Suprapubic skin (tissue), 4 donors: ENCODE data around the gene DAZL. TPM values are rescaled to one million over a fixed set of nuclear protein-coding genes. Genes with fewer than 3 reads are reported as not detected.

ENCODE experiments used
- DNase-seq, 2 donors: peaks; one replicate each; pipeline ENCODE4 v3.0.0-alpha.2; 2019; ENCODE audit warnings: low spot score in 2 of 2
- H3K27ac ChIP-seq: fragments of 200-600 bp; sonication (generic); one replicate; pipeline ENCODE4 v1.5.1; 2019
- H3K27me3 ChIP-seq: fragments of 200-600 bp; sonication (generic); one replicate; pipeline ENCODE4 v1.5.1; 2019
- H3K36me3 ChIP-seq: fragments of 200-600 bp; sonication (generic); one replicate; pipeline ENCODE4 v1.5.1; 2019
- H3K4me1 ChIP-seq: fragments of 200-600 bp; sonication (generic); one replicate; pipeline ENCODE4 v1.5.1; 2019
- H3K4me3 ChIP-seq: fragments of 200-600 bp; sonication (generic); one replicate; pipeline ENCODE4 v1.5.1; 2019; ENCODE audit warnings: mild to moderate bottlenecking
- H3K9me3 ChIP-seq: fragments of 200-600 bp; sonication (generic); one replicate; pipeline ENCODE4 v1.5.1; 2019
- CTCF ChIP-seq, 2 donors: fragments of 200-600 bp in 1 of 2; fragments of 450-650 bp in 1 of 2; sonication (generic) in 1 of 2; IDR thresholded peaks; one replicate each; pipeline ENCODE4 v1.5.1; 2016 to 2019; ENCODE audit warnings: antibody characterized with exemption in 2 of 2, mild to moderate bottlenecking in 1 of 2, moderate library complexity in 1 of 2
- EP300 ChIP-seq: sonication (generic); formaldehyde crosslinking; IDR thresholded peaks from one replicate; pipeline ENCODE4 v1.6.1; 2017; ENCODE audit warnings: antibody characterized with exemption
- POLR2A ChIP-seq, 2 donors: fragments of 450-650 bp; IDR thresholded peaks; one replicate each; pipeline ENCODE4 v1.6.1; 2017; ENCODE audit warnings: antibody characterized with exemption in 2 of 2, mild to moderate bottlenecking in 2 of 2, moderate library complexity in 2 of 2
- POLR2AphosphoS5 ChIP-seq, 3 donors: sonication (generic); formaldehyde crosslinking; IDR thresholded peaks; one replicate each; pipeline ENCODE4 v1.6.1; 2017; ENCODE audit warnings: antibody characterized with exemption in 3 of 3
- WGBS: methylation state at CpG from one replicate; pipeline ENCODE4 v1.1.5; 2018; 5-methylcytosine and 5-hydroxymethylcytosine counted together
- total RNA-seq, 4 donors: library from RNA; depleted of rRNA; stranded (reverse); fragments of >200 nt; gene quantifications; one replicate each; pipeline ENCODE4 v1.1.0, GENCODE V29; 2016

The DAZL gene
- total RNA-seq, 4 donors from 2014 or later: 0.25 TPM; not detected in 3

- 90% methylated on average over 8 of the region's 8 CpGs for WGBS
Observed at GRCh38 chr3:16605966-16606365, 743 bp upstream of the DAZL start.

GRCh38 chr3:16604433-16604832, 790 bp downstream of the DAZL start:
- 98% methylated on average over 21 of the region's 33 CpGs for WGBS

More at GRCh38 chr3:16605966-16606365, 743 bp upstream of the DAZL start:
- no peaks in the 10 kb centered on the region for H3K9me3 ChIP-seq
- H3K4me1 ChIP-seq: peaks cover 6% of the 10 kb centered on the region
- no peak overlapping the region for H3K4me3 ChIP-seq
- H3K36me3 ChIP-seq: no peaks in the 10 kb centered on the region
- H3K27me3 ChIP-seq: no peaks in the 10 kb centered on the region
- no peak overlapping the region for H3K27ac ChIP-seq
- TF ChIP-seq EP300 (no peak), POLR2A (IDR thresholded peaks at IDR 0.05) (no peak), CTCF (IDR thresholded peaks at IDR 0.05) (no peak), POLR2AphosphoS5 (IDR thresholded peaks at IDR 0.05) (no peak)
- no peak for DNase-seq

GRCh38 chr3:16601537-16602005, 3.7 kb downstream of the DAZL start:
- Histone ChIP-seq H3K9me3 (no peaks in the 10 kb centered on the region), H3K4me1 (peaks cover 8% of the 10 kb centered on the region), H3K27me3 (no peaks in the 10 kb centered on the region), H3K27ac (no peak overlapping the region), H3K4me3 (no peak overlapping the region), H3K36me3 (no peaks in the 10 kb centered on the region)
- no peak for DNase-seq
- 29% methylated on average over 3 of the region's 3 CpGs for WGBS
- TF ChIP-seq EP300 (no peak), POLR2A (IDR thresholded peaks at IDR 0.05) (no peak), CTCF (IDR thresholded peaks at IDR 0.05) (no peak), POLR2AphosphoS5 (IDR thresholded peaks at IDR 0.05) (no peak)

More at GRCh38 chr3:16604433-16604832, 790 bp downstream of the DAZL start:
- Histone ChIP-seq H3K9me3 (no peaks in the 10 kb centered on the region), H3K27ac (no peak overlapping the region), H3K36me3 (no peaks in the 10 kb centered on the region), H3K4me1 (peaks cover 8% of the 10 kb centered on the region), H3K27me3 (no peaks in the 10 kb centered on the region), H3K4me3 (no peak overlapping the region)
- TF ChIP-seq CTCF (IDR thresholded peaks at IDR 0.05): no peak
- no peak for TF ChIP-seq POLR2AphosphoS5 (IDR thresholded peaks at IDR 0.05)
- TF ChIP-seq POLR2A (IDR thresholded peaks at IDR 0.05): no peak
- no peak for TF ChIP-seq EP300
- no peak for DNase-seq

GRCh38 chr3:16600780-16601536, 4.3 kb downstream of the DAZL start:
- H3K4me1 ChIP-seq: peaks cover 8% of the 10 kb centered on the region
- no peaks in the 10 kb centered on the region for H3K27me3 ChIP-seq
- no peak overlapping the region for H3K27ac ChIP-seq
- TF ChIP-seq EP300 (no peak), CTCF (IDR thresholded peaks at IDR 0.05) (peak; percentile 48 to 70), POLR2AphosphoS5 (IDR thresholded peaks at IDR 0.05) (no peak), POLR2A (IDR thresholded peaks at IDR 0.05) (no peak)
- peak; percentile 83 to 86 for DNase-seq
- H3K4me3 ChIP-seq: no peak overlapping the region
- H3K9me3 ChIP-seq: no peaks in the 10 kb centered on the region
- 9% methylated on average over 7 of the region's 7 CpGs for WGBS
- H3K36me3 ChIP-seq: no peaks in the 10 kb centered on the region

- no peak for DNase-seq
- WGBS: 66% methylated on average over 3 of the region's 3 CpGs
Observed at GRCh38 chr3:16599694-16600093, 5.5 kb downstream of the DAZL start.

More at GRCh38 chr3:16599694-16600093, 5.5 kb downstream of the DAZL start:
- peaks cover 8% of the 10 kb centered on the region for H3K4me1 ChIP-seq
- no peaks in the 10 kb centered on the region for H3K27me3 ChIP-seq
- no peak overlapping the region for H3K27ac ChIP-seq
- no peaks in the 10 kb centered on the region for H3K36me3 ChIP-seq
- no peak overlapping the region for H3K4me3 ChIP-seq
- no peaks in the 10 kb centered on the region for H3K9me3 ChIP-seq
- TF ChIP-seq POLR2A (IDR thresholded peaks at IDR 0.05) (no peak), CTCF (IDR thresholded peaks at IDR 0.05) (no peak), EP300 (no peak), POLR2AphosphoS5 (IDR thresholded peaks at IDR 0.05) (no peak)
